Liver (tissue), 9 donors: Measurements from ENCODE around the gene IKZF1. TPM values are rescaled to one million over a fixed set of nuclear protein-coding genes. Genes with fewer than 3 reads are reported as not detected.
A peak's percentile ranks its signal among the peaks of the same experiment; 100 is the strongest.

Source experiments
- DNase-seq: peaks from one replicate; pipeline ENCODE4 v3.0.0-alpha.2; 2017; ENCODE audit warnings: low spot score
- H3K27ac ChIP-seq, 2 donors: one replicate each; pipeline ENCODE4 v1.7.0; 2013; ENCODE audit warnings: inconsistent platforms in 2 of 2, low read length in 2 of 2, control low read depth in 1 of 2, low read depth in 1 of 2, mild to moderate bottlenecking in 1 of 2
- H3K27me3 ChIP-seq, 4 donors: one replicate each; pipeline versions ENCODE4 v1.6.1 to v1.7.0; 2013; ENCODE audit warnings: low read length in 3 of 4, inconsistent platforms in 1 of 4, mild to moderate bottlenecking in 1 of 4, moderate library complexity in 1 of 4; ENCODE audit not compliant: control insufficient read depth in 4 of 4, insufficient read depth in 4 of 4
- H3K36me3 ChIP-seq, 4 donors: one replicate each; pipeline versions ENCODE4 v1.6.1 to v1.7.0; 2013; ENCODE audit warnings: low read length in 3 of 4, mild to moderate bottlenecking in 3 of 4, low read depth in 1 of 4, moderate library complexity in 1 of 4; ENCODE audit not compliant: control insufficient read depth in 4 of 4, insufficient read depth in 3 of 4
- H3K4me1 ChIP-seq, 4 donors: one replicate each; pipeline versions ENCODE4 v1.6.1 to v1.7.0; 2013; ENCODE audit warnings: low read length in 3 of 4, mild to moderate bottlenecking in 3 of 4, moderate library complexity in 1 of 4; ENCODE audit not compliant: control insufficient read depth in 4 of 4, insufficient read depth in 4 of 4
- H3K4me3 ChIP-seq, 3 donors: one replicate each; pipeline versions ENCODE4 v1.6.1 to v1.7.0; 2013; ENCODE audit warnings: low read length in 3 of 3, control low read depth in 1 of 3, low read depth in 1 of 3, mild to moderate bottlenecking in 1 of 3
- H3K9ac ChIP-seq, 2 donors: one replicate each; pipeline ENCODE4 v1.7.0; 2013; ENCODE audit warnings: low read length in 2 of 2, mild to moderate bottlenecking in 2 of 2, moderate library complexity in 2 of 2, control low read depth in 1 of 2, low read depth in 1 of 2
- H3K9me3 ChIP-seq, 4 donors: one replicate each; pipeline versions ENCODE4 v1.6.1 to v1.7.0; 2013; ENCODE audit warnings: low read length in 3 of 4; ENCODE audit not compliant: control insufficient read depth in 4 of 4
- ATF3 ChIP-seq: IDR thresholded peaks from 2 replicates; pipeline ENCODE4 v1.6.1; 2016; ENCODE audit warnings: antibody characterized with exemption
- CTCF ChIP-seq: fragments of 150-350 bp; IDR thresholded peaks from 2 replicates; pipeline ENCODE4 v1.5.1; 2017; ENCODE audit warnings: improper control_type of control experiment, low read depth, low read length; ENCODE audit not compliant: missing input control
- EGR1 ChIP-seq, 2 donors: IDR thresholded peaks; 2 replicates each; pipeline ENCODE4 v1.6.1; 2016 to 2018; ENCODE audit warnings: antibody characterized with exemption in 2 of 2, low read depth in 2 of 2
- FOXA1 ChIP-seq: IDR thresholded peaks from 2 replicates; pipeline ENCODE4 v1.6.1; 2016; ENCODE audit warnings: antibody characterized with exemption
- FOXA2 ChIP-seq: IDR thresholded peaks from 2 replicates; pipeline ENCODE4 v1.6.1; 2016; ENCODE audit warnings: antibody characterized with exemption
- GABPA ChIP-seq, 2 donors: IDR thresholded peaks in 1 of 2; conservative IDR thresholded peaks in 1 of 2; 2 replicates each; pipeline ENCODE4 v1.6.1; 2016; ENCODE audit warnings: antibody characterized with exemption in 2 of 2, mild to moderate bottlenecking in 1 of 2, moderate library complexity in 1 of 2
- HNF4A ChIP-seq, 2 donors: conservative IDR thresholded peaks; 2 replicates each; pipeline ENCODE4 v1.6.1; 2016; ENCODE audit warnings: antibody characterized with exemption in 2 of 2, mild to moderate bottlenecking in 2 of 2
- HNF4G ChIP-seq: IDR thresholded peaks from 2 replicates; pipeline ENCODE4 v1.6.1; 2016; ENCODE audit warnings: antibody characterized with exemption
- JUND ChIP-seq, 2 donors: IDR thresholded peaks; 2 replicates each; pipeline ENCODE4 v1.6.1; 2016; ENCODE audit warnings: antibody characterized with exemption in 2 of 2
- MAX ChIP-seq: IDR thresholded peaks from 2 replicates; pipeline ENCODE4 v1.6.1; 2016; ENCODE audit warnings: antibody characterized with exemption
- NR2F2 ChIP-seq: IDR thresholded peaks from 2 replicates; pipeline ENCODE4 v1.6.1; 2016; ENCODE audit warnings: antibody characterized with exemption
- RAD21 ChIP-seq, 2 donors: IDR thresholded peaks; 2 replicates each; pipeline ENCODE4 v1.6.1; 2016; ENCODE audit warnings: antibody characterized with exemption in 2 of 2, mild to moderate bottlenecking in 2 of 2
- REST ChIP-seq: IDR thresholded peaks from 2 replicates; pipeline ENCODE4 v1.6.1; 2016; ENCODE audit warnings: antibody characterized with exemption, mild to moderate bottlenecking
- RXRA ChIP-seq, 2 donors: IDR thresholded peaks; 2 replicates each; pipeline ENCODE4 v1.6.1; 2017 to 2018; ENCODE audit warnings: antibody characterized with exemption in 2 of 2, mild to moderate bottlenecking in 1 of 2
- SP1 ChIP-seq: IDR thresholded peaks from 2 replicates; pipeline ENCODE4 v1.6.1; 2018; ENCODE audit warnings: antibody characterized with exemption, mild to moderate bottlenecking
- TAF1 ChIP-seq: conservative IDR thresholded peaks from 2 replicates; pipeline ENCODE4 v1.6.1; 2016; ENCODE audit warnings: antibody characterized with exemption, mild to moderate bottlenecking
- YY1 ChIP-seq: IDR thresholded peaks from 2 replicates; pipeline ENCODE4 v1.6.1; 2016; ENCODE audit warnings: antibody characterized with exemption, mild to moderate bottlenecking
- ZBTB33 ChIP-seq: IDR thresholded peaks from 2 replicates; pipeline ENCODE4 v1.6.1; 2016; ENCODE audit warnings: antibody characterized with exemption
- WGBS: extraction: QIAGEN DNeasy Blood & Tissue Kit; methylation state at CpG from one replicate; pipeline ENCODE4 v1.1.7; 2013; 5-methylcytosine and 5-hydroxymethylcytosine counted together
- polyA plus RNA-seq, 2 donors: library from polyadenylated mRNA; stranded (reverse) in 1 of 2; unstranded in 1 of 2; fragments of 200-250 nt in 1 of 2; fragments of >200 nt in 1 of 2; fragmentation: Nextera tagmentation in 1 of 2; extraction: Ambion mirVana in 1 of 2; gene quantifications; one replicate each; pipeline versions ENCODE4 v1.2.1 to v1.2.3, GENCODE V29; 2013 to 2015
- total RNA-seq, 2 donors: library from RNA; depleted of rRNA; stranded (reverse); fragments of >200 nt; gene quantifications; one replicate each; pipeline ENCODE4 v1.2.3, GENCODE V29; 2014
- donor health status: healthy.
- donor health status: healthy.
- donor health status: healthy.
- donor health status: healthy.
- donor health status: healthy.

IKZF1 gene
- total and polyA plus RNA-seq, 4 donors: 1.6 to 43.5 (median 6.2) TPM

GRCh38 chr7:50418086-50418515 is 113.6 kb downstream of the IKZF1 start:
- Histone ChIP-seq H3K27me3 (no peaks in the 10 kb centered on the region), H3K27ac (no peak overlapping the region), H3K36me3 (no peaks in the 10 kb centered on the region), H3K4me1 (no peaks in the 10 kb centered on the region), H3K4me3 (no peak overlapping the region), H3K9me3 (no peaks in the 10 kb centered on the region), H3K9ac (no peak overlapping the region)
- DNase-seq: peak; percentile 68
- 27% methylated on average over 4 of the region's 4 CpGs for WGBS
- TF ChIP-seq RAD21 (IDR thresholded peaks at IDR 0.05): peak; percentile 73 to 85
- TF ChIP-seq FOXA2: no peak
- TF ChIP-seq CTCF: peak; percentile 65

GRCh38 chr7:50418526-50419290 is 114.2 kb downstream of the IKZF1 start:
- no peak for DNase-seq
- Histone ChIP-seq H3K9me3 (no peaks in the 10 kb centered on the region), H3K36me3 (no peaks in the 10 kb centered on the region), H3K4me1 (no peaks in the 10 kb centered on the region), H3K27ac (no peak overlapping the region), H3K9ac (no peak overlapping the region), H3K4me3 (no peak overlapping the region), H3K27me3 (no peaks in the 10 kb centered on the region)
- TF ChIP-seq RAD21 (IDR thresholded peaks at IDR 0.05) (no peak), NR2F2 (no peak)
- 79% methylated on average over 14 of the region's 14 CpGs for WGBS

- Histone ChIP-seq H3K9ac (no peak overlapping the region), H3K4me1 (no peaks in the 10 kb centered on the region), H3K36me3 (no peaks in the 10 kb centered on the region), H3K9me3 (no peaks in the 10 kb centered on the region), H3K27ac (no peak overlapping the region), H3K4me3 (no peak overlapping the region), H3K27me3 (no peaks in the 10 kb centered on the region)
- WGBS: 58% methylated on average over 3 of the region's 3 CpGs
- no peak for DNase-seq
- no peak for TF ChIP-seq FOXA1
- TF ChIP-seq FOXA2: no peak
- no peak for TF ChIP-seq HNF4A (conservative IDR thresholded peaks at IDR 0.05)
- no peak for TF ChIP-seq REST
- TF ChIP-seq HNF4G: no peak
- TF ChIP-seq TAF1: no peak
- TF ChIP-seq ATF3: no peak
- TF ChIP-seq RXRA (IDR thresholded peaks at IDR 0.05): no peak
- no peak for TF ChIP-seq MAX
- TF ChIP-seq EGR1 (IDR thresholded peaks at IDR 0.05; ENCODE audit: low read depth in 2 of 2): no peak
- no peak for TF ChIP-seq SP1
- no peak for TF ChIP-seq YY1
- no peak for TF ChIP-seq NR2F2
- no peak for TF ChIP-seq ZBTB33
- TF ChIP-seq RAD21 (IDR thresholded peaks at IDR 0.05): no peak
- no peak for TF ChIP-seq GABPA (IDR thresholded peaks at IDR 0.05 in 1 of 2, conservative IDR thresholded peaks at IDR 0.05 in 1 of 2)
- no peak for TF ChIP-seq JUND (IDR thresholded peaks at IDR 0.05)
Measured at GRCh38 chr7:50421043-50421442, 116.5 kb downstream of the IKZF1 start.
